Suprapubic skin (tissue), 3 donors: ENCODE results near the gene CROCC2.

Source experiments
- POLR2A ChIP-seq, 2 donors: fragments of 450-650 bp; IDR thresholded peaks; one replicate each; pipeline ENCODE4 v1.6.1; 2017; ENCODE audit warnings: antibody characterized with exemption in 2 of 2, mild to moderate bottlenecking in 2 of 2, moderate library complexity in 2 of 2
- TF ChIP-seq, protein P1 (sequence below), 2 donors: fragments of 200-600 bp in 1 of 2; fragments of 450-650 bp in 1 of 2; sonication (generic) in 1 of 2; IDR thresholded peaks; one replicate each; pipeline ENCODE4 v1.5.1; 2016 to 2019; ENCODE audit warnings: antibody characterized with exemption in 2 of 2, mild to moderate bottlenecking in 1 of 2, moderate library complexity in 1 of 2

DNA sequence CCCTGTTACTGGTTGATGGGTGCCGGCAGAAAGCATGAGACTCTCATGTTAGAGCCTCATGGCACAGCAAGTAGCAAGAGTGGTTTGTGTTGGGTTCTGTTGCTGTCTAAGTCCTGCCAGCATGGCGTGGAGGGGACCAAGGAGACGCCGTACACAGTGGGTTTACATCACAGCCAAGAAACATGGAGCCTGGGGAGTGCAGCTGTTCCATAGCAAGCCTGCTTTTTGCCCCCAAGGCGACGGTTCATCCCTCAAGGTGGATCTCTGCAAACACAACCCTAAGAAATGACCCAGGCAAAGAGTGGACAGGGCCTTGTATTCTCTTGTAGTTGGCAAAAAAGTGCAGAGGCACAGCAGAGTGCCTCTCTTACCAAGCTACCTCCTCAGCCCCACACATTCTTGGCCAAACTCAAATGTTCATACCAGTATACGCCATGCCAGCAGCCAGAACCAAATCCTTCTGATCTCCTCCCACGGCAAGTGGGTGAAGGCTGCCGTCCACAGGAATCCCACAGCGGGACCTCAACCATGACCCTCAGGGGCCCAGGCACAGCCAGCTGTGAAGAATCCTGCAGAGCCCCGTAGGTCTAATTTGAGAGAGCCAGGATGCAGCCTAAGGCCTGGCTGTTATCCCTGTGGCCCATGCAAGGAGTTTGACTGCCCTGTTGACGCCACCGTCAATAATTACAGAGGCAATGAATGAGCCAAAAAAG, 111.2 kb downstream of the CROCC2 start:
- TF ChIP-seq, protein P1, sequence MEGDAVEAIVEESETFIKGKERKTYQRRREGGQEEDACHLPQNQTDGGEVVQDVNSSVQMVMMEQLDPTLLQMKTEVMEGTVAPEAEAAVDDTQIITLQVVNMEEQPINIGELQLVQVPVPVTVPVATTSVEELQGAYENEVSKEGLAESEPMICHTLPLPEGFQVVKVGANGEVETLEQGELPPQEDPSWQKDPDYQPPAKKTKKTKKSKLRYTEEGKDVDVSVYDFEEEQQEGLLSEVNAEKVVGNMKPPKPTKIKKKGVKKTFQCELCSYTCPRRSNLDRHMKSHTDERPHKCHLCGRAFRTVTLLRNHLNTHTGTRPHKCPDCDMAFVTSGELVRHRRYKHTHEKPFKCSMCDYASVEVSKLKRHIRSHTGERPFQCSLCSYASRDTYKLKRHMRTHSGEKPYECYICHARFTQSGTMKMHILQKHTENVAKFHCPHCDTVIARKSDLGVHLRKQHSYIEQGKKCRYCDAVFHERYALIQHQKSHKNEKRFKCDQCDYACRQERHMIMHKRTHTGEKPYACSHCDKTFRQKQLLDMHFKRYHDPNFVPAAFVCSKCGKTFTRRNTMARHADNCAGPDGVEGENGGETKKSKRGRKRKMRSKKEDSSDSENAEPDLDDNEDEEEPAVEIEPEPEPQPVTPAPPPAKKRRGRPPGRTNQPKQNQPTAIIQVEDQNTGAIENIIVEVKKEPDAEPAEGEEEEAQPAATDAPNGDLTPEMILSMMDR (IDR thresholded peaks at IDR 0.05): no peak
- no peak for TF ChIP-seq POLR2A (IDR thresholded peaks at IDR 0.05)
